ENCODE measurements around the gene ZFP36L1. TPM values are rescaled to one million over a fixed set of nuclear protein-coding genes. Genes with fewer than 3 reads are reported as not detected.

The ZFP36L1 gene
- total RNA-seq, 1 donor from 2014 or later: 385 TPM

GRCh38 chr14:68741839-68742470 lies 50.9 kb downstream of the ZFP36L1 start:
- H3K27me3 Mint-ChIP-seq (ENCODE audit: unreplicated experiment): peaks cover 6% of the 10 kb centered on the region
- no peak overlapping the region for H3K4me3 Mint-ChIP-seq (ENCODE audit: unreplicated experiment)
- no peaks in the 10 kb centered on the region for H3K9me3 Mint-ChIP-seq (ENCODE audit: unreplicated experiment)
- H3K27ac Mint-ChIP-seq (ENCODE audit: unreplicated experiment): no peak overlapping the region
- TF ChIP-seq CTCF (IDR thresholded peaks at IDR 0.05; ENCODE audit: unreplicated experiment): no peak
- no peaks in the 10 kb centered on the region for H3K36me3 Mint-ChIP-seq (ENCODE audit: low read depth, unreplicated experiment)
- DNase-seq (ENCODE audit: low spot score): no peak
- H3K4me1 Mint-ChIP-seq (ENCODE audit: unreplicated experiment): peaks cover 6% of the 10 kb centered on the region

GRCh38 chr14:68741477-68741791 lies 51.4 kb downstream of the ZFP36L1 start:
- H3K9me3 Mint-ChIP-seq (ENCODE audit: unreplicated experiment): no peaks in the 10 kb centered on the region
- DNase-seq (ENCODE audit: low spot score): no peak
- H3K4me1 Mint-ChIP-seq (ENCODE audit: unreplicated experiment): peaks cover 12% of the 10 kb centered on the region
- peaks cover 6% of the 10 kb centered on the region for H3K27me3 Mint-ChIP-seq (ENCODE audit: unreplicated experiment)
- H3K4me3 Mint-ChIP-seq (ENCODE audit: unreplicated experiment): no peak overlapping the region
- H3K27ac Mint-ChIP-seq (ENCODE audit: unreplicated experiment): no peak overlapping the region
- no peak for TF ChIP-seq CTCF (IDR thresholded peaks at IDR 0.05; ENCODE audit: unreplicated experiment)
- no peaks in the 10 kb centered on the region for H3K36me3 Mint-ChIP-seq (ENCODE audit: low read depth, unreplicated experiment)

DNA sequence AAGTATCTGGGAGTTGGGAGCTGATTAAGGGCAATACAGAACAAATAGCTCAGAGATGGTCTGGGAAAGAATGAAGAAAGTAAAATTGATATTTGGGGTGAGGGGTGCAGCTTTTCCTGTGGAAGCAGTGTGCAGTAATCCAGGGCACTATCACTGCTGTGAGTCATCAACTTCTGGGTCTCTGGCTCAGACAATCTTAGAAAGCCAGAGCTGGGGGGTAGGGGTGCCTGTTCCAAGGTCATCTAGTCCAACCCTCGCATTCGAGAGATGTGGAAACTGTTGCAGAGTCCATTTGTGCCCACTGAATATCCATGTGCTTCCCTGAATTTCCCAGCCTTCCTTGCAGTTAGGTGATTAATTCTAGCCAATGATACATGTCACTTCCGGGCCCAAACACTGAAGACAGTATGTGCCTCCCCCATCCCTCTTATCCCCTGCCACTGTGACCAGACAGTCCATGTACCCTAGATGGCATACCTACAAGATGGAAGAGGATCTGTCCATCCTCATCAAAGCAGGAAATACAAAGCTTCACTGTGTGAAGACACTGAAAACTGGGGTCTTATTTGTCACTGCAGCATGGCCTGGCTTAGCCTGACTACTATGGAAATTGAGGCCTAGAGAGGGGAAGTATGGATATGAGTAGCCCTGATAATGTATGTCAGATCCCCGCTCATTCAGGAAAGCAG lies 51.9 kb downstream of the ZFP36L1 start:
- Mint-ChIP-seq H3K27me3 (ENCODE audit: unreplicated experiment) (peaks cover 6% of the 10 kb centered on the region), H3K4me1 (ENCODE audit: unreplicated experiment) (peaks cover 17% of the 10 kb centered on the region), H3K9me3 (ENCODE audit: unreplicated experiment) (no peaks in the 10 kb centered on the region), H3K27ac (ENCODE audit: unreplicated experiment) (no peak overlapping the region), H3K36me3 (ENCODE audit: low read depth, unreplicated experiment) (peaks cover 2% of the 10 kb centered on the region), H3K4me3 (ENCODE audit: unreplicated experiment) (no peak overlapping the region)
- DNase-seq (ENCODE audit: low spot score): no peak
- TF ChIP-seq CTCF (IDR thresholded peaks at IDR 0.05; ENCODE audit: unreplicated experiment): no peak

DNA sequence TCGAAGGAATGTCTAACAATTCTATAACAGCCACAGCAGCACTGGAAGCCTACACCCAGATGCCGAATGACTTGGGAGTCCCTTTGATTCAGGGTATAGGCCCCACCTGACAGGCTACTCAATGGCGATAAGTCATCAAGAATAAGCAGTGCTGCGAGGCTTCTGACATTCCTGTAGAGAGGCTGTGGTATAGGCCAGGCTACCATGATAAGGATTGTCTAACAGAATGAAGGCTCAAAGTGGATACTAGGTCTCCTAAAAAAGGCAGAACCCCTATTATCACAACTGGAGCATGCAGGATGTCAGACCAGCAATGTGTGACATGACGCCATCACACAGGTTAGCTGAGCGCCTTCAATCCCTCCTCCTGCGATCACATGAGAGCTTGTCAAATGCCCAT lies 53.2 kb downstream of the ZFP36L1 start:
- peaks cover 3% of the 10 kb centered on the region for H3K36me3 Mint-ChIP-seq (ENCODE audit: low read depth, unreplicated experiment)
- no peak for TF ChIP-seq CTCF (IDR thresholded peaks at IDR 0.05; ENCODE audit: unreplicated experiment)
- peaks cover 4% of the 10 kb centered on the region for H3K27me3 Mint-ChIP-seq (ENCODE audit: unreplicated experiment)
- no peaks in the 10 kb centered on the region for H3K9me3 Mint-ChIP-seq (ENCODE audit: unreplicated experiment)
- H3K4me1 Mint-ChIP-seq (ENCODE audit: unreplicated experiment): peaks cover 23% of the 10 kb centered on the region
- no peak overlapping the region for H3K27ac Mint-ChIP-seq (ENCODE audit: unreplicated experiment)
- no peak for DNase-seq (ENCODE audit: low spot score)
- no peak overlapping the region for H3K4me3 Mint-ChIP-seq (ENCODE audit: unreplicated experiment)

DNA sequence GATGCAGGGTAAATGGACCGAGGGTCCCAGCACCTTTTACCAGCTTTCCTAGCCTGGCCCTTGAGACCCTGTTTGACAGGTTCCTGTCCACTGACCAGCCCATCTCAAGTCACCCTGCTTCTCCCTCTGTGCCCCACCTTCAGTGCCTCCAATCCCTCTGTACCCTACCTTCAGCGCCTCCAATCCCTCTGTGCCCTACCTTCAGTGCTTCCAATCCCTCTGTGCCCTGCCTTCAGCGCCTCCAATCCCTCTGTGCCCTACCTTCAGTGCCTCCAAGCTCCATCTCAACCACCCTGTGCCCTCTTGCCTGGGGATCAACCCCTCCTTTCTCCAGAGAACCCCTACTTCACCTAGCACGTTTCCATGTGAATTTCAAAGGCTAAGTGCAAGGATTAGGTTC lies 54.3 kb downstream of the ZFP36L1 start:
- H3K4me1 Mint-ChIP-seq (ENCODE audit: unreplicated experiment): peaks cover 33% of the 10 kb centered on the region
- TF ChIP-seq CTCF (IDR thresholded peaks at IDR 0.05; ENCODE audit: unreplicated experiment): no peak
- no peak overlapping the region for H3K27ac Mint-ChIP-seq (ENCODE audit: unreplicated experiment)
- H3K4me3 Mint-ChIP-seq (ENCODE audit: unreplicated experiment): no peak overlapping the region
- DNase-seq (ENCODE audit: low spot score): no peak
- H3K27me3 Mint-ChIP-seq (ENCODE audit: unreplicated experiment): peaks cover 4% of the 10 kb centered on the region
- peaks cover 3% of the 10 kb centered on the region for H3K36me3 Mint-ChIP-seq (ENCODE audit: low read depth, unreplicated experiment)
- no peaks in the 10 kb centered on the region for H3K9me3 Mint-ChIP-seq (ENCODE audit: unreplicated experiment)

Data from endothelial cell (in vitro differentiated cells).